ENCODE data around the gene SPPL3. TPM values are rescaled to one million over a fixed set of nuclear protein-coding genes. Genes with fewer than 3 reads are reported as not detected.

SPPL3 gene
- total RNA-seq, 1 donor, result 10.9 TPM

DNA sequence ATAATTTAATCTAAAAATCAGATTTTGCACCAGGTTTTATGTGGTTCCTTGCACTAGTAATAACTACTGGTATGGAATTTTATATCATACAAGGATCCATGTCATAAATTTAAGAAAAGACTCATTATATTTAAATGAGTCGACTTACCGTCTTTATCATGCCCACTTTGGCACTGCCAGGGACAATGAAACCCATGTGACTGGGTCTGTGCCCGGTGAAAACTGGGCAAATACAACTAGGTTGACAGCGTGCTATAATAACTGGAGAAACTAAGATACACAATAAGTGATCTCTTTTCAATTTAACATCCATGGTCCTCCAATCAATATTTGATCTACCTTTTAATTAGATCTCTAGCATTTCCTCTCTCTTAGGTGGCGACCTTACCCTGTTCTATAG lies 114.0 kb downstream of the SPPL3 start:
- H3K36me3 ChIP-seq (ENCODE audit: insufficient read depth, low read length), result no peaks in the 10 kb centered on the region
- no peak overlapping the region for H2AFZ ChIP-seq (ENCODE audit: low read length)
- no peak for DNase-seq (ENCODE audit: insufficient read length, low spot score, missing footprints)
- TF ChIP-seq, protein P1, sequence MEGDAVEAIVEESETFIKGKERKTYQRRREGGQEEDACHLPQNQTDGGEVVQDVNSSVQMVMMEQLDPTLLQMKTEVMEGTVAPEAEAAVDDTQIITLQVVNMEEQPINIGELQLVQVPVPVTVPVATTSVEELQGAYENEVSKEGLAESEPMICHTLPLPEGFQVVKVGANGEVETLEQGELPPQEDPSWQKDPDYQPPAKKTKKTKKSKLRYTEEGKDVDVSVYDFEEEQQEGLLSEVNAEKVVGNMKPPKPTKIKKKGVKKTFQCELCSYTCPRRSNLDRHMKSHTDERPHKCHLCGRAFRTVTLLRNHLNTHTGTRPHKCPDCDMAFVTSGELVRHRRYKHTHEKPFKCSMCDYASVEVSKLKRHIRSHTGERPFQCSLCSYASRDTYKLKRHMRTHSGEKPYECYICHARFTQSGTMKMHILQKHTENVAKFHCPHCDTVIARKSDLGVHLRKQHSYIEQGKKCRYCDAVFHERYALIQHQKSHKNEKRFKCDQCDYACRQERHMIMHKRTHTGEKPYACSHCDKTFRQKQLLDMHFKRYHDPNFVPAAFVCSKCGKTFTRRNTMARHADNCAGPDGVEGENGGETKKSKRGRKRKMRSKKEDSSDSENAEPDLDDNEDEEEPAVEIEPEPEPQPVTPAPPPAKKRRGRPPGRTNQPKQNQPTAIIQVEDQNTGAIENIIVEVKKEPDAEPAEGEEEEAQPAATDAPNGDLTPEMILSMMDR (IDR thresholded peaks at IDR 0.05; ENCODE audit: extremely low read depth, low read depth, low read length), result no peak
- H3K27me3 ChIP-seq (ENCODE audit: insufficient read depth, low read length), result no peaks in the 10 kb centered on the region
- no peak overlapping the region for H3K4me3 ChIP-seq (ENCODE audit: insufficient read depth, low read length)
- no peaks in the 10 kb centered on the region for H3K9me3 ChIP-seq (ENCODE audit: low read depth, low read length)
- H3K79me2 ChIP-seq (ENCODE audit: insufficient read depth, low read length), result peaks cover 2% of the 10 kb centered on the region
- no peaks in the 10 kb centered on the region for H3K4me1 ChIP-seq (ENCODE audit: insufficient read depth, low read length)
- no peak overlapping the region for H3K4me2 ChIP-seq (ENCODE audit: insufficient read depth, low read length)
- peaks cover 7% of the 10 kb centered on the region for H4K20me1 ChIP-seq (ENCODE audit: insufficient read depth, low read length)
- no peak overlapping the region for H3K27ac ChIP-seq (ENCODE audit: low read depth, low read length)

DNA sequence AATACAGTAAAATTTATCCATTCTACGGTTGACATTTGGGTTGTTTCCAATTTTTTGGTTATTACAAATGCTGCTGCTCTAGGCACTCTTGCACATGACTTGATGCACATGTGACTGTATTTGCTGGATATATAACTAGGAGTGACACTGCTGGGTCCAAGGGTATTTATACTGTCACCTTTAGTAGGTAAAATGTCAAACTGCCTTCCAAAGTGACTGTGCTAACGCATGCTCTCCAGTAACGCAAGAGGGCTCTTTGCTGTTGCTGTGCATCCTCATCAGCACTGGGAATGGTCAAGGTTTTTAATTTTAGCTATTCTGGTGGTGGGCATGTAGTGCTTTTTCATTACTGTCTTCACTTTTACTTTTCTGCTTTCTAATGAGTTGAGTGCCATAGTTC lies 116.3 kb downstream of the SPPL3 start:
- no peaks in the 10 kb centered on the region for H3K79me2 ChIP-seq (ENCODE audit: insufficient read depth, low read length)
- H3K4me3 ChIP-seq (ENCODE audit: insufficient read depth, low read length), result no peak overlapping the region
- H3K36me3 ChIP-seq (ENCODE audit: insufficient read depth, low read length), result no peaks in the 10 kb centered on the region
- no peak overlapping the region for H2AFZ ChIP-seq (ENCODE audit: low read length)
- no peaks in the 10 kb centered on the region for H3K27me3 ChIP-seq (ENCODE audit: insufficient read depth, low read length)
- no peaks in the 10 kb centered on the region for H3K9me3 ChIP-seq (ENCODE audit: low read depth, low read length)
- H3K27ac ChIP-seq (ENCODE audit: low read depth, low read length), result no peak overlapping the region
- no peak overlapping the region for H3K4me2 ChIP-seq (ENCODE audit: insufficient read depth, low read length)
- H3K4me1 ChIP-seq (ENCODE audit: insufficient read depth, low read length), result peaks cover 3% of the 10 kb centered on the region
- TF ChIP-seq, protein P1 (IDR thresholded peaks at IDR 0.05; ENCODE audit: extremely low read depth, low read depth, low read length), result no peak
- H4K20me1 ChIP-seq (ENCODE audit: insufficient read depth, low read length), result peaks cover 7% of the 10 kb centered on the region
- DNase-seq (ENCODE audit: insufficient read length, low spot score, missing footprints), result no peak

DNA sequence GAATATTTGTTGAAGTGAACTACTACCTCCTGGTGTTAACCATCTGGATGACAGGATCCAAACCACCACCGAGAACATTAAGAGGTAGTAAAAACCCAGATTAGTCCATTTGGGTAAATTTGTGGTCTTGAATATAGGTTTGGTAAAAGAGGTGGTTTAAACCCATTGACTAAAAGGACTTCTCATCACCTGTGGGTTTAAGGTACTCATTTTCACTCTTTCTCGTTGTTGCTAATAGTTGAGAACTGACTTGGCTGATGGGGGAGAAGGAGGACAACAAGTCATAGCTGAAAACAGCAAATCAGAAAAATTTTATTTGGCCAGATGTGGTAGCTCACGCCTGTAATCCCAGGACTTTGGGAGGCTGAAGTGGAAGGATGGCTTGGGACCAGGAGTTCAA lies 119.4 kb downstream of the SPPL3 start:
- peaks cover 15% of the 10 kb centered on the region for H3K36me3 ChIP-seq (ENCODE audit: insufficient read depth, low read length)
- H3K27ac ChIP-seq (ENCODE audit: low read depth, low read length), result no peak overlapping the region
- H2AFZ ChIP-seq (ENCODE audit: low read length), result no peak overlapping the region
- H3K4me2 ChIP-seq (ENCODE audit: insufficient read depth, low read length), result no peak overlapping the region
- no peaks in the 10 kb centered on the region for H3K27me3 ChIP-seq (ENCODE audit: insufficient read depth, low read length)
- TF ChIP-seq, protein P1 (IDR thresholded peaks at IDR 0.05; ENCODE audit: extremely low read depth, low read depth, low read length), result no peak
- H3K4me3 ChIP-seq (ENCODE audit: insufficient read depth, low read length), result no peak overlapping the region
- H3K9me3 ChIP-seq (ENCODE audit: low read depth, low read length), result no peaks in the 10 kb centered on the region
- no peaks in the 10 kb centered on the region for H3K79me2 ChIP-seq (ENCODE audit: insufficient read depth, low read length)
- DNase-seq (ENCODE audit: insufficient read length, low spot score, missing footprints), result no peak
- H4K20me1 ChIP-seq (ENCODE audit: insufficient read depth, low read length), result no peaks in the 10 kb centered on the region
- peaks cover 8% of the 10 kb centered on the region for H3K4me1 ChIP-seq (ENCODE audit: insufficient read depth, low read length)

DNA sequence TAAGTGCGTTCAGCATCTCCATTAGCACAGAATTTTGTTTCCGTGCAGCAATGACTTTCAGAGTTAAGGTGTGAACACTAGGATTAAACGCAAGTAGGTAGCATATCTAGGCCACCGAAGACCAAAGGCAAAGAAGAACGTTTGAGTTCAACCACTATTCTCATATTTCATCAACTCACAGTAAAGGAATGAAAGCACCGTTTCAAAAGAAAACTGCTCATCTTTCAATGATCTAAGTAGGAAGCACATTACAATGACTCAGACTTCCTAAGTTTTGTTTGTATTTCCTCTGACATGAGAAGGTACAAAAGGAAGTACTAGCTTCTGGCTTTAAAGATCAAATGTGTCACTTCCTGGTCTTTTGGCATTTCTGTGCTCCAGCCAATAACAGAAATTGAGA lies 121.0 kb downstream of the SPPL3 start:
- no peaks in the 10 kb centered on the region for H3K79me2 ChIP-seq (ENCODE audit: insufficient read depth, low read length)
- H3K9me3 ChIP-seq (ENCODE audit: low read depth, low read length), result no peaks in the 10 kb centered on the region
- no peak overlapping the region for H3K4me2 ChIP-seq (ENCODE audit: insufficient read depth, low read length)
- TF ChIP-seq, protein P1 (IDR thresholded peaks at IDR 0.05; ENCODE audit: extremely low read depth, low read depth, low read length), result no peak
- H3K36me3 ChIP-seq (ENCODE audit: insufficient read depth, low read length), result peaks cover 15% of the 10 kb centered on the region
- peaks cover 8% of the 10 kb centered on the region for H3K4me1 ChIP-seq (ENCODE audit: insufficient read depth, low read length)
- no peak overlapping the region for H2AFZ ChIP-seq (ENCODE audit: low read length)
- H3K27ac ChIP-seq (ENCODE audit: low read depth, low read length), result no peak overlapping the region
- no peaks in the 10 kb centered on the region for H3K27me3 ChIP-seq (ENCODE audit: insufficient read depth, low read length)
- DNase-seq (ENCODE audit: insufficient read length, low spot score, missing footprints), result no peak
- no peak overlapping the region for H3K4me3 ChIP-seq (ENCODE audit: insufficient read depth, low read length)
- no peaks in the 10 kb centered on the region for H4K20me1 ChIP-seq (ENCODE audit: insufficient read depth, low read length)

Measured in osteoblast (primary cell).